Stimulated activated CD4-positive, alpha-beta T cell treated with anti-CD3 and anti-CD28 coated beads, Interleukin-12 subunit alpha, Interleukin-12 subunit beta, amount 100 ng/mL, for 48 hours (primary cell): Measurements from ENCODE around the gene TOR2A.

Source experiments
- DNase-seq, 3 donors: peaks; one replicate each; pipeline ENCODE4 v3.0.0-alpha.2; 2020; ENCODE audit warnings: low read depth in 2 of 3, low spot score in 1 of 3

TOR2A gene

DNA sequence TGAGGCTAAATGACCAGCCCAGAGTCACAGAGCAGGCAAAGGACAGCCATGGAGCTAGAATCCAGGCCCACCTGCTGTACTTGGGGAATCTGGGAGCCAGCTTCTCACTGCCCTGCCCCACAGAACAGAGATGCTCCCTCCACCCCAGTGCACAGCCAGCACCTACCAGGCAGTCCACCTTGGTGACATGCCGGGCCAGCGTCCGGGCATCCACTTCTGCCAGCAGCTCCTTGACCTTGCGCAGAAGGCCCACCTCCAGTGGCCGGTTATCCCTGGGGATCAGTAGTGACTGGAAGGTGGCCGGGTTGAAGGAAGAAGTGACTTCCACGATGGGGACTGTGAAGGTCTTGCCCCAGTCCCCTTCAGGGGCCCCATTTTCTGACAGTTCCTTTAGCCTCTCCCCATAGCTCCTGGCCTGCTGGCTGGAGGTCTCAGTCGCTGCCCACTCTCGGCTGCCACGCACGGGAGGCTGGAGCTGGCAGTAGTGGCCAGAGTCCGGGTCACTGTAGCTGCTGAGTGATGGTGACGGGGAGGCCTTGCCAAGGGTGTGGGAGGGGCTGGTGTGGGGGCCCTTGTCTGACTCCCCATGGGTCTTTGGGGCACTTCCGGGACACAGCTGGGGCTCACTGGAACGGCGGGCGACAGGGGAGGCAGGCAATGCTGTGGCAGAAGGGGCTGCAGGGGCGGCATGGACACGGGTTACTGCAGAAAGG, 9.5 kb upstream of the TOR2A start:
- no peak for DNase-seq

DNA sequence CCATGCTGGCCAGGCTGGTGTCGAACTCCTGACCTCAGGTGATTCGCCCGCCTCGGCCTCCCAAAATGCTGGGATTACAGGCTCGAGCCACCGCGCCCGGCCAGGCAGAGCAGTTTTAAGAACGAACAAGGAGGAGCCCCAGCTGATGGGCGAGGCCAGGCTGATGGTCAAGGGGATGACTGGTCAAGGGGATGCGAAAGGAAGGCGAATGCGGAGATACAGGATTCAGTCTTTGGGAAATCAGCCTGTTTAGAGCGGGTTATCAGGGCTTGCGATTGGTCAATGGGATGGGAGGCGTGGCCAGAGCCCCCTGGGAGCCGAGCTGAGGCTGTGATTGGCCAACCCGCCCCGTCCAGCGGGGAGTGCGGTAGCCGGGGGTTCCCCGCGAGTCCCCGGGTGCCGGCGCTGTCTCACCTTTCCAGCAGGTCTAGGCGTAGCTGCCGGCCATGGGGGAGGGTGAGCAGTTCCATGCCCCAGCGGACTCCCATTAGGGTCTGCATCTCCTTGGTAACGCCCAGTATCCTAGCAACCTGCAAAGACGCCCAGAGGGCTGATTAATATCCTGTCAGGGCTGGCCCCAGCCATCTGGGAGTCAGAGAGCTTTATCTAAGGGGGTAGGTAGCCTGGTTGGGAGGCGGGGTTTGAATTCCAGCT, 7.5 kb upstream of the TOR2A start:
- DNase-seq = no peak

- DNase-seq = no peak
Observed at GRCh38 chr9:127741831-127742434, 6.8 kb upstream of the TOR2A start.

DNA sequence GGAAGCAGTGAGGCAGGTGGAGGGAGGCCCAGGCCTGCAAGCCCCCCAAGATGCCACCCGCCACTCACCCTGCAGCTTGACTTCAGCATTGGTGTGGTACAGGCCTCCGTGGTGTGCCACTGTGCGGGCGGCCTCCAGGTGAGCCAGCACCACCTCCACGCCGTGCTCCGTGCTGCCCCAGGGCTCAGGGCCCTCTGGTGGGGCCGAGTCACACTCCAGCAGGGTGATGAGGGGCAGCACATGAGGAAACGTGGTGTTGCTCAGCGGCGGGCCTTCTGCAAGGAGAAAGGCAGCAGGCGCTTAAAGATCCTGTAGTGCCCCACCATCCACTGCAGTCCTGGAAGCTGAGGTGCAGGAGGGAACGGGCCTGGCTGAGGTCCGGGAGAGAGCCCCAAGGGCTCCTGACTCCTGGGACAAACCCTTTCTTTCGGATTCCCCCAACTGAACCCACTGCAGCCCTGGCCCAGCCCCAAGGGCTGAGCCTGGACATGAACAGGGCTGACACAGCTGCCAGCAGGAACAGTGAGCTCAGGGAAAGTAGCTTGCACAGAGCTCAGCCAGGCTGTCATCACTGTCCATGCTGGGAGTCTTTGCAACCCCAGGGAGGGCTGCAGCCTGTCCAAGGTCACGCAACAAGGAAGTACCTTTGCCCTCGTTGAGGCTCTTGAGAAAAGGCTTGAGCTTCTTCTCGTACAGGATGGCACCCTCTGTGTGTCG, 4.7 kb upstream of the TOR2A start:
- no peak for DNase-seq

DNA sequence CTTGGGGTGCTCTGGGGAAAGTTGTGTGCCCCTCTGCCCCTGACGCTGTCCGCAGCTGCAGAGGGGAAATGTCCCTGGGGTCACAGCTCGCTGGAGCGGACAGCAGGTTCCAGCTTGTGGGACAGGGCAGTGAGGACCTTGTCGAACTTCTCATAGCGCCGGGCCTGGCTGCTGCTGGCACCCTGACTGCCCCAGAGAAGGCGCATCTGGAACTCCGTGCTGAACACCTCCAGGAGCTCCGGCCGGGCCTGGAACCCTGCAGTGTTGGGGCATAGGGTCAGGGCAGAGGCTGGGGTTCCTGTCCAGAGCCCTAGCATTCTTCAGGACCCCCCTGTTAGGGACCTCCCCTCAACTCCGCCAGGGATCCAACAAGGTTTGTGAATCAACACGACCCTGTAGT, 3.6 kb upstream of the TOR2A start:
- no peak for DNase-seq

- DNase-seq = no peak
Observed at GRCh38 chr9:127735530-127736185, 564 bp upstream of the TOR2A start.

DNA sequence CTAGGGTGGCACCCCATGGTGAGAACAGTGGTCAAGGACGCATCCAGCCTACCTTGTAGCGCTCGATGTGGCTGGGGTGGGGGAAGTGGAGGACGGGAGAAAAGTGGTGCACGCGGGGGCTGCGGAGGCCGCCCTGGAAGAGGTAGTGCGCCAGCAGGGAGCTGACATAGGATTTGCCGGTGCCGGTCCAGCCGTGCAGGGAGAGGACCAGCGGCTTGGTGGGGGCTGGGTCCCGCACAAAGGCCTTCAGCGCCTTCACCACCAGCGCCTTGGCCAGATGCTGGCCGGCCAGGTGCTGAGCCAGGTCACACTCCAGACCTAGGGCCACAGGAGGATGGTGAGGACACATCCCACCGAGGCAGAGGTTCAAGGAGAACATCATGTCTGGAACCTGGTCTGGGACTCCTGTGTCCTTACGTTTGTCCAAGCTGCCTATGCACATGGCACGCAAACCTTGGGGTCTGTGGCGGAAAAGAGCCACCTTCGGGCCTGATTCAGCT, 797 bp downstream of the TOR2A start:
- DNase-seq = no peak

- DNase-seq = no peak
Observed at GRCh38 chr9:127733614-127734013, 1.5 kb downstream of the TOR2A start.

DNA sequence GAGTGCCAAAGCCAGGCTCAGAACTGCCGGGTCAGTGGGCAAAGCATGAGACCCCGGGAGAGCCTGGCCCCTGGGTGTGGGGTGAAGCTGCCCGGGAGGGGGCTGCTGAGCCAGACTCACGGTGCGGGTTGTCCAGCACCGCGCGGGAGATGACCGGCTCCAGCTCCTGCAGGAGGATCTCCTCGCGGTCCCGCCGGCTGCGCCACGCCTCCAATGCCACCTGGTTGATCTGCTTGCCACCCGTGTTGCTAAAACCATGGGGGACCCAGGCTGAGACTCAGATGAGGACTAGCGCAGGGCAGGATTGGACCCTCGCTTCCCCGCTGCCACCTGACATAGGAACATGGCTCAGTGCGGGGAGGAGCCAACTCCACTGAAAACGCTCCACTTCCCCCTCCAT, 2.6 kb downstream of the TOR2A start:
- DNase-seq = no peak

- DNase-seq = no peak
Observed at GRCh38 chr9:127731938-127732337, 3.2 kb downstream of the TOR2A start.

DNA sequence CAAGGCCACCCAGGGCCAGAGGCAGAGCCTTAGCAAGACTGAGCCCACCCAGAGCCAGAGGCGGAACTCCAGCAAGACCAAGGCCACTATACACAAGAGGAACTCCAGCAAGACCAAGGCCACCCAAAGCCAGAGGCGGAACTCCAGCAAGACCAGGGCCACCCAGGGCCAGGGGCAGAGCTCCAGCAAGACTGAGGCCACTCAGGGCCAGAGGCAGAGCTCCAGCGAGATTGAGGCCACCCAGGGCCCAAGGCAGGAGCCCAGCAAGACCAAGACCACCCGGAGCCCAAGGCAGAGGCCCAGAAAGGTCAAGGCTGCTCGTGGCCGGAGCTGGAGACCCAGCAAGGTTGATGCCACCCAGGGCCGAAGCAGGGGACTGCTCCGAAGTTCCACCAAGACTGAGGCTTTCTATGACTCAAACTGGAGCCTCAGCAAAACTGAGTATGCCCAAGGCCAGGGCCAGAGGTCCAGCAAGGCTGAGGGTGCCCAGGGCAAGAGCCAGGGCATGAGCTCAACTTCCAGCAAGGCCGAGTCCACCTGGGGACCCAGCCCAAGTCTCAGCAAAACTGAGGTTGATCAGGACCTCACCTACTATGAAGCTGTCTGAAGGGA, 4.2 kb downstream of the TOR2A start:
- DNase-seq = no peak

DNA sequence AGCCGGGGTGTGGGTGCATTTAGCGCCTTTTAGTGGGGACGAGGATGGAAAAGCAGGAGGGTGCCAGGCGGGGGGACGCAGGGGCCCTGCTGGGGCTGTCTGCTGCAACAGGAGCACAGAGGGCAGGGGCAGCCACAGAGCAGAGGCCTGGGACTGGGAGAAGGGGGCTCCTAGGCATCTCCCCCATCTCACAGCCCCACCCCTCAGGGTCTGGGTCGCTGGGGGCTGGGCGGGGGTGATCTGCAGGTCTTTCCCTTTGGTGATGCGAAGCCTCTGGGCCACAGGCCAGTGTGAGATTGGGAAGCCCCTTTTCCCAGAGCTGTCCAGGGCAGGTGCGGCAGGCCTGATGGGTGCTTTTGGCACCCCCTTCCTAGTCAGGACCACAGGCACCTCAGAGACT, 4.8 kb downstream of the TOR2A start:
- no peak for DNase-seq

DNA sequence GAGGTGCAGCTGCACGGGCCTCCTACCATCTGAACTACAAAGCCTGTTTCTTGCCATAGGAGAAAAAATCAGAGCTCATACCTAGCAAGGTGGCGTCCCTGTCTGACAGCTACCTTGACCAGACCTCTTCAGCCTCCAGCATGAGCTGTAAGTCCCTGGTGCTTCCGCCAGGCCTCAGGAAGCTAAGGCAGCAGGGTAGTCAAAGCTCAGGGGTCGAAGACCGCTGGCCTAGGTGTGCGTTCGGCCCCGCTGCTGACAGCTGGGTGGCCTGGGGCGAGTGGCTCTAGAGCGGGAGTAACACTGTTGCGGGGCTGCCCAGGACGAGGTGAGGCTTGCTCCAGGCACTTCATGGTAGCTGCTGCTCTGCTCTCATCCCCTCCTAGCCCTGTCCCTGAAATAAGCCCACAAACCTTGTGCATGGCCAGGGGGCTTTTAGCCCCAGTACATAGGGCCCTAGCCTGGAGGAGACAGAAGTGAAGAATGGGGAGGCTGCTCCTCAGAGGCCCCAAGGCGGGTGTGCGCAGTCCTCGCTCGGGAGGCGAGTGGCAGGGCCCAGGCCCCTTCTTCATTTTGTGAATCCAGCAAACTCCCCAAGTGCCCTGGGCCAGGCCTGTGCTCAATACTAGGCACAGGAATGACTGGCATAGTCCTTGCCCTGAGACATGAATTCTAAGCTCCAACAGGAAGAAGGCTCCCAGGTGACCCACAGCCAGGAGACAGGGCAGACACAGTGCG, 5.4 kb downstream of the TOR2A start:
- DNase-seq = no peak

- no peak for DNase-seq
Observed at GRCh38 chr9:127728808-127729207, 6.3 kb downstream of the TOR2A start.

DNA sequence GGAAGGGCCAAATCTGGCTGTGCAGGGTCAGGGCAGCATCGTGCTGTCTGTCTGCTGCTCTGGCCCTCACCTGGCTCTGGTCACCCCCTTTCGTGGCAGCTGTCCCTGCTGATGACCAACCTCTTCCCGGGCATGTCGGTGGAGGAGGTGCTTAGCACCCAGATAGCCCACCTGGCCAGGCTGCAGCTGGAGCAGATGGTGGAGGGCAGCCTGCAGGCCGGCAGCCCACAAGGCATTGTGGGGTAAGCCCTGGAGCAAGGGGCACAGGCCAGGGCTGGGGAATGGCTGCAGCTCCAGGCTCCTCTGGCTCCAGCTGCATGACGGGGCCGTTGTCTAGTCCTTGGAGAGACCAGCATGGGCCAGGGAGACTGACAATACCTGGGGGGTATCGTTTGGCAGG, 8.2 kb downstream of the TOR2A start:
- no peak for DNase-seq

- DNase-seq = no peak
Observed at GRCh38 chr9:127724012-127724411, 11.1 kb downstream of the TOR2A start.

DNA sequence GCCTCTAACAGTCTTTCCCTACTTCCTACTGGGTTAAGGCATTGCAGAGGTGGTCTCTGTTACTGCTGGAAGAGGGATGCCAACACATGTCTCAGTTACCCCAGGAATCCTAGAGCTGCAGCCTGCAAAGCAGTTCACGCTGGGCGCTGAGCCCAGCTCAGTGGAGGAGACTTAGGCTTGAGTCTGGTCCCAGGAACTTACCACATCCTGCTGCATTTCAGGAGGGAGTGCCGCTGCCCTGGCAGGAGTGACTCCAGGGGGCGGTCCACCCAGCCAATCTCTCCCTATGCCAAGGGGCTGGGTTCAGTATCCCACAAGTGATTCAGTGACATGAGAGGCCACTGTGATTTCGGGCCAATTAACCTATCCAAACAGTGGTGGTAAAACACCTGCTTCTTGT, 11.7 kb downstream of the TOR2A start:
- no peak for DNase-seq

DNA sequence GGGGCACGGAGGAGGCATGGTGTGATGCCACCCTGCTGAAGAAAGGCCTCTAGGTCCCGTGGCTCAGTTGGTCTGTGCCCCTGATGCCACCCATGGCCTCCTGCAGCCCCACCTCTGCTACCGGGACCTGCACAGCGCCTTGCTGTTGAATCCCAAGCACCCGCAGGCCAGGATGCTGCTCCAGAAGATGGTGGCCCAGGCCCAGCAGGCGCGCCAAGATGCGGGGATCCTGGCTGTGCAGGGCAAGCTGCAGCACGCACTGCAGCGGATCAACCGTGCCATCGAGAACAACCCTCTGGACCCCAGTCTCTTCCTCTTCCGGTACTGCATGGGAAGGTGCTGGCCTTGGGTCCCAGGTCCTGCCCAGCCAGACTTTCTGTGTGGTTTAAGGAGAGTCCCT, 12.1 kb downstream of the TOR2A start:
- DNase-seq = no peak

GRCh38 chr9:127722055-127722745, 12.9 kb downstream of the TOR2A start:
- DNase-seq = no peak

GRCh38 chr9:127721391-127721821, 13.7 kb downstream of the TOR2A start:
- DNase-seq = no peak
